Ectodermal cell (in vitro differentiated cells): ENCODE measurements around the gene GSTM1.

Experiments used
- H3K27ac ChIP-seq: 2 replicates; pipeline ENCODE4 v1.7.0; 2013; ENCODE audit warnings: mild to moderate bottlenecking, low read depth, low read length; ENCODE audit not compliant: insufficient read depth, poor library complexity, severe bottlenecking
- H3K27me3 ChIP-seq: 2 replicates; pipeline ENCODE4 v1.7.0; 2013; ENCODE audit warnings: mild to moderate bottlenecking, low read length; ENCODE audit not compliant: insufficient read depth, control insufficient read depth, poor library complexity, severe bottlenecking
- H3K36me3 ChIP-seq: one replicate; pipeline ENCODE4 v1.7.0; 2013; ENCODE audit warnings: low read length; ENCODE audit not compliant: control insufficient read depth, insufficient read depth
- H3K4me1 ChIP-seq: one replicate; pipeline ENCODE4 v1.7.0; 2013; ENCODE audit warnings: low read length; ENCODE audit not compliant: control insufficient read depth, insufficient read depth
- H3K4me3 ChIP-seq: 2 replicates; pipeline ENCODE4 v1.7.0; 2013; ENCODE audit warnings: low read depth, low read length, control low read depth; ENCODE audit not compliant: insufficient read depth
- H3K9me3 ChIP-seq: 2 replicates; pipeline ENCODE4 v1.7.0; 2013; ENCODE audit warnings: mild to moderate bottlenecking, low read length, moderate library complexity; ENCODE audit not compliant: control insufficient read depth
- WGBS, 2 experiments: methylation state at CpG; one replicate each; pipeline ENCODE4 v1.1.7; 2013; ENCODE audit warnings: missing lambda C conversion rate in 2 of 2; 5-methylcytosine and 5-hydroxymethylcytosine counted together

GSTM1 gene

GRCh38 chr1:109714661-109715372 is 27.2 kb downstream of the GSTM1 start:
- Histone ChIP-seq H3K27me3 (no peaks in the 10 kb centered on the region), H3K36me3 (no peaks in the 10 kb centered on the region), H3K4me3 (no peak overlapping the region), H3K9me3 (no peaks in the 10 kb centered on the region), H3K27ac (no peak overlapping the region), H3K4me1 (no peaks in the 10 kb centered on the region)
- WGBS, 2 experiments, result 92 to 94% methylated on average over 12 of the region's 12 CpGs

DNA sequence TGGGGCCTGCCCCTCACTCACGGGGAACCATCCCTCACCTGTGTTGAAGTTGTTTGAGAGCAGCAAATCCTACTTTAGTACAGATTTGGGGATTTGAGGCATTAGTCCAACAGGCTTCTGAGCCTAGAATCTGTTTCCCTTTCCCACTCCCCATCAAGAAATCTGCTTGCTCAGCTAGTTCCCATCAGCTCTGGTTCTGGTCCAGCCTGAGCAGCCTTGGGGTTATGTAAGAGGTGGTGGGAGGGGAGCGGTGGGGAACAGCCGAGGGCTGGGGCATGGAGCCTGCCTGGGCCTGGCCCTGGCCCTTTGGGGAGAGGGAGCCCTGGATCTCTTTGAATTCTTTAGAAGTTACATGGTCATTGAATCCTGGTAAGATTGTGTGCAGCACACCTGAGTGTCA is 28.5 kb downstream of the GSTM1 start:
- H3K4me1 ChIP-seq, result no peaks in the 10 kb centered on the region
- H3K4me3 ChIP-seq, result no peak overlapping the region
- H3K9me3 ChIP-seq, result no peaks in the 10 kb centered on the region
- H3K36me3 ChIP-seq, result no peaks in the 10 kb centered on the region
- no peaks in the 10 kb centered on the region for H3K27me3 ChIP-seq
- whole genome bisulfite sequencing, 2 experiments, result 96 to 98% methylated on average over 3 of the region's 3 CpGs
- no peak overlapping the region for H3K27ac ChIP-seq

DNA sequence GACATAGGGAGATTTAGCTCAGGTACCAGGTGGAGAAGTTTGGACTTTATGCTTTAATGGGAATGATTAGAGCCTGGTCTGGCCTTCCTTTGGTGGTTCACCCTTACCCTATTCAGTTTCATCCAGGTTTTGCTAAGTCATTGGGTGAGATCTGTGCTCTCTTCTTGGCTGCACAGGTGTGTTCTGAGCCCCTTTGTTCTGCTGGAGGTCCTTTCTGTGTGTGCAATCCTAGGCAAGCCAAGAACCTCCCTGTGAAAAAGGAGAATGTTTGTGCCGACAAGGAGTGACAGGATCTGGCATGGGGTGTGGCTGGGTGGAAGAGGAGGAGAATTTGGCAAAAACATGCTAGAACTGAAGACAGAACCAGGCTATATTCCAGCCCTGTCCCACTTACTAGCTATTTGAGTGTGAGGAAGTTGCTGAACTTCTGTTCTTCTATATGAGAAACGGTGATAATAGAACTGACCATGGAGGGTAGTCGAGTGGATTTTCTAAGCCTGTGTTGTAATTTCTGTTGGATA is 29.0 kb downstream of the GSTM1 start:
- no peaks in the 10 kb centered on the region for H3K27me3 ChIP-seq

DNA sequence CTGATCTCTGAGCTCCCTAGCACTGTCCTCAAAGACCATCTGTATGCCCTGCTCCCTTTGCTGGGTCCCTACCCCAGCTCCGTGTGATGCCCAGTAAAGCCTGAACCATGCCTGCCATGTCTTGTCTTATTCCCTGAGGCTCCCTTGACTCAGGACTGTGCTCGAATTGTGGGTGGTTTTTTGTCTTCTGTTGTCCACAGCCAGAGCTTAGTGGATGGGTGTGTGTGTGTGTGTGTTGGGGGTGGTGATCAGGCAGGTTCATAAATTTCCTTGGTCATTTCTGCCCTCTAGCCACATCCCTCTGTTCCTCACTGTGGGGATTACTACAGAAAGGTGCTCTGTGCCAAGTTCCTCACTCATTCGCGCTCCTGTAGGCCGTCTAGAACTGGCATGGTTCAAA is 30.1 kb downstream of the GSTM1 start:
- no peaks in the 10 kb centered on the region for H3K9me3 ChIP-seq
- no peak overlapping the region for H3K27ac ChIP-seq

More for the DNA sequence above, 29.0 kb downstream of the GSTM1 start:
- H3K4me3 ChIP-seq, result no peak overlapping the region
- H3K27ac ChIP-seq, result no peak overlapping the region
- no peaks in the 10 kb centered on the region for H3K9me3 ChIP-seq
- 92 to 95% methylated on average over 3 of the region's 3 CpGs for WGBS, 2 experiments
- no peaks in the 10 kb centered on the region for H3K36me3 ChIP-seq
- no peaks in the 10 kb centered on the region for H3K4me1 ChIP-seq

GRCh38 chr1:109718495-109718894 is 30.9 kb downstream of the GSTM1 start:
- no peaks in the 10 kb centered on the region for H3K27me3 ChIP-seq
- 87 to 88% methylated on average over 2 of the region's 2 CpGs for WGBS, 2 experiments
- H3K27ac ChIP-seq, result no peak overlapping the region
- H3K4me1 ChIP-seq, result no peaks in the 10 kb centered on the region
- no peaks in the 10 kb centered on the region for H3K9me3 ChIP-seq
- H3K4me3 ChIP-seq, result no peak overlapping the region
- no peaks in the 10 kb centered on the region for H3K36me3 ChIP-seq

More for the DNA sequence above, 30.1 kb downstream of the GSTM1 start:
- Histone ChIP-seq H3K27me3 (no peaks in the 10 kb centered on the region), H3K4me3 (no peak overlapping the region), H3K4me1 (no peaks in the 10 kb centered on the region), H3K36me3 (no peaks in the 10 kb centered on the region)
- WGBS, 2 experiments, result 91 to 93% methylated on average over 5 of the region's 5 CpGs

GRCh38 chr1:109719337-109719837 is 31.8 kb downstream of the GSTM1 start:
- WGBS, 2 experiments, result 93 to 100% methylated on average over 5 of the region's 5 CpGs
- Histone ChIP-seq H3K9me3 (no peaks in the 10 kb centered on the region), H3K36me3 (no peaks in the 10 kb centered on the region), H3K4me3 (no peak overlapping the region), H3K27me3 (no peaks in the 10 kb centered on the region), H3K27ac (no peak overlapping the region), H3K4me1 (no peaks in the 10 kb centered on the region)

- Histone ChIP-seq H3K27me3 (no peaks in the 10 kb centered on the region), H3K4me1 (no peaks in the 10 kb centered on the region), H3K27ac (no peak overlapping the region), H3K9me3 (no peaks in the 10 kb centered on the region), H3K4me3 (no peak overlapping the region), H3K36me3 (no peaks in the 10 kb centered on the region)
- WGBS, 2 experiments, result 87 to 90% methylated on average over 4 to 5 of the region's 5 CpGs
These were observed 33.4 kb downstream of the GSTM1 start for GRCh38 chr1:109721042-109721441.

GRCh38 chr1:109721971-109722370 is 34.4 kb downstream of the GSTM1 start:
- Histone ChIP-seq H3K36me3 (no peaks in the 10 kb centered on the region), H3K27me3 (no peaks in the 10 kb centered on the region), H3K27ac (no peak overlapping the region), H3K9me3 (no peaks in the 10 kb centered on the region), H3K4me3 (no peak overlapping the region), H3K4me1 (no peaks in the 10 kb centered on the region)
- 91 to 93% methylated on average over 1 of the region's 1 CpG for WGBS, 2 experiments

DNA sequence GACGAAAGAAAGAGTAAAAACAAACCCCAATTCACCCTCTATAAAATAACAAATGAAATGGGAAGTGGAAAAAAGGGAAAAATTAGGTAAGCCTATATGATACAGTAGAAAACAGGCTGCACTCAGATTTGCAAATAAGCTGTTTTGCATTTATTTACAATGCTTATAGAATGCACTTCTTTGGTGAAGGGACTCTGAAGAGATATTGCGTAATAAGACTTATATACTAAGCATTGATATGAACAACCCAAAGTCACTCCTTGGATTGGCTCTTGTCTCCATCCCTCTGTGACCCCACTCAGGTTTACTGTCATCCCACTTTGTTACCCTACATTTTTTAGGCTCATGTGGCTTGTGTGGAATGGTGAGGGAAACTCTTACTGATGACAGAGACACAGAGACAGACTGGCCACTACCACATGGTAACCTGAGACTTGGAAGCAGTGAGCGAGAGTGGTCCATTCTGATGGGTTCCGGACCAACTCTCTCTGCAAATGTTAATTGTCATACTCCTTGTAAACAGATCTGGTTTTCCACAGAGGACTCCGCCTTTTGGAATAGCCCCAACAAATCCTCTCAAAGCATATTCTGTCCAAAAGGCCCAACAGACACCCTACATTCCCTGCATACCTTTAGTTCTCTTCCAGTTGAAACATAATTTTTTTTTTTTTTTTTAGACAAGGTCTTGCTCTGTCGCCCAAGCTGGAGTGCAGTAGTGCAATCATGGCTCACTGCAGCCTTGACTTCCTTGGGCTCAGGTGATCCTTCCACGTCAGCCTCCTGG is 35.5 kb downstream of the GSTM1 start:
- no peak overlapping the region for H3K4me3 ChIP-seq
- no peaks in the 10 kb centered on the region for H3K4me1 ChIP-seq
- H3K27ac ChIP-seq, result no peak overlapping the region
- no peaks in the 10 kb centered on the region for H3K36me3 ChIP-seq
- WGBS, 2 experiments, result 89 to 90% methylated on average over 5 to 6 of the region's 7 CpGs
- no peaks in the 10 kb centered on the region for H3K27me3 ChIP-seq
- no peaks in the 10 kb centered on the region for H3K9me3 ChIP-seq

DNA sequence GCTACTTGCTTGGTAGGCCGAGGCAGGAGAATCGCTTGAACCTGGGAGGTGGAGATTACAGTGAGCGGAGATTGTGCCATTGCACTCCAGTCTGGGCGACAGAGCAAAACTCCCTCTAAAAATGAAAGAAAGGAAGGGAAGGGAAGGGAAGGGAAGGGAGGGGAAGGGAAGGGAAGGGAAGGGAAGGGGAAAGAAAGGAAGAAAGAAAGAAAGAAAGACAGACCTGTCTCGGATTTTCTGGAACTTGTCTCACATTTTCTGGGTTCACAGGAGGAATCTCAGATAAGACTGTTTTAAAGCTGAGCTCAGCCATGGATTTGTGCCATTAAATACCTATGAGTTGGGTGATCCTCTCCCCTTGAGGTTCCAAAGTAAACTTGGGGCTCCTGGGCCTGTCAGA is 37.3 kb downstream of the GSTM1 start:
- WGBS, 2 experiments, result 92 to 96% methylated on average over 4 of the region's 5 CpGs
- Histone ChIP-seq H3K27ac (no peak overlapping the region), H3K36me3 (no peaks in the 10 kb centered on the region), H3K9me3 (no peaks in the 10 kb centered on the region), H3K4me3 (no peak overlapping the region), H3K4me1 (no peaks in the 10 kb centered on the region), H3K27me3 (no peaks in the 10 kb centered on the region)
